ENCODE measurements around the gene CALHM4.

Gene CALHM4

GRCh38 chr6:116531675-116532570 is 21.6 kb upstream of the CALHM4 start:
- Histone ChIP-seq H3K4me2 (ENCODE audit: low read length) (no peak overlapping the region), H4K5ac (ENCODE audit: low read length) (no peak overlapping the region), H3K4ac (ENCODE audit: low read depth, low read length) (peak overlapping the region; percentile 68), H3K27ac (ENCODE audit: low read depth, low read length) (no peak overlapping the region), H3K27me3 (ENCODE audit: insufficient read depth, low read length, poor library complexity) (no peaks in the 10 kb centered on the region), H3K56ac (ENCODE audit: low read length) (no peak overlapping the region), H3K79me1 (ENCODE audit: low read length) (no peaks in the 10 kb centered on the region), H3K36me3 (ENCODE audit: control insufficient read depth, insufficient read depth, low read length) (no peaks in the 10 kb centered on the region), H2BK5ac (ENCODE audit: low read length) (no peak overlapping the region), H2AK5ac (ENCODE audit: low read length) (no peak overlapping the region), H3K79me2 (ENCODE audit: control insufficient read depth, insufficient read depth, low read length) (no peaks in the 10 kb centered on the region), H3K4me1 (ENCODE audit: control insufficient read depth, low read depth, low read length) (peaks cover 8% of the 10 kb centered on the region), H2BK15ac (replicated peaks; ENCODE audit: low read depth) (no peak overlapping the region), H3K4me3 (ENCODE audit: low read length) (no peak overlapping the region), H3K23ac (ENCODE audit: low read length) (no peak overlapping the region), H2BK120ac (ENCODE audit: low read depth, low read length) (no peak overlapping the region), H3K9ac (ENCODE audit: low read length) (no peak overlapping the region), H3K18ac (ENCODE audit: low read length) (no peak overlapping the region), H4K8ac (ENCODE audit: low read depth, low read length) (no peak overlapping the region)
- peak; percentile 88 for DNase-seq
- no CpG with 5 or more reads among the region's 12 CpGs for WGBS (ENCODE audit: extremely low coverage, insufficient coverage, low lambda C conversion rate)

- H3K9ac ChIP-seq (ENCODE audit: low read length): peak overlapping the region; percentile 7
- H3K18ac ChIP-seq (ENCODE audit: low read length): no peak overlapping the region
- peak overlapping the region; percentile 30 for H3K27ac ChIP-seq (ENCODE audit: low read depth, low read length)
- H3K79me2 ChIP-seq (ENCODE audit: control insufficient read depth, insufficient read depth, low read length): no peaks in the 10 kb centered on the region
- no peak overlapping the region for H2BK120ac ChIP-seq (ENCODE audit: low read depth, low read length)
- WGBS (ENCODE audit: extremely low coverage, insufficient coverage, low lambda C conversion rate): 100% methylated on average over 1 of the region's 9 CpGs
- no peaks in the 10 kb centered on the region for H3K79me1 ChIP-seq (ENCODE audit: low read length)
- peak overlapping the region; percentile 48 for H3K23ac ChIP-seq (ENCODE audit: low read length)
- DNase-seq: peak; percentile 81
- no peak overlapping the region for H2BK5ac ChIP-seq (ENCODE audit: low read length)
- H3K4me2 ChIP-seq (ENCODE audit: low read length): no peak overlapping the region
- peaks cover 8% of the 10 kb centered on the region for H3K4me1 ChIP-seq (ENCODE audit: control insufficient read depth, low read depth, low read length)
- H3K4me3 ChIP-seq (ENCODE audit: low read length): no peak overlapping the region
- no peak overlapping the region for H2BK15ac ChIP-seq (replicated peaks; ENCODE audit: low read depth)
- no peak overlapping the region for H4K8ac ChIP-seq (ENCODE audit: low read depth, low read length)
- peak overlapping the region; percentile 66 for H3K56ac ChIP-seq (ENCODE audit: low read length)
- no peaks in the 10 kb centered on the region for H3K27me3 ChIP-seq (ENCODE audit: insufficient read depth, low read length, poor library complexity)
- no peak overlapping the region for H3K4ac ChIP-seq (ENCODE audit: low read depth, low read length)
- no peaks in the 10 kb centered on the region for H3K36me3 ChIP-seq (ENCODE audit: control insufficient read depth, insufficient read depth, low read length)
- H2AK5ac ChIP-seq (ENCODE audit: low read length): no peak overlapping the region
- H4K5ac ChIP-seq (ENCODE audit: low read length): no peak overlapping the region
Observed at GRCh38 chr6:116533233-116533957, 20.2 kb upstream of the CALHM4 start.

GRCh38 chr6:116535109-116535508 is 18.4 kb upstream of the CALHM4 start:
- H3K4me3 ChIP-seq (ENCODE audit: low read length): no peak overlapping the region
- H4K8ac ChIP-seq (ENCODE audit: low read depth, low read length): no peak overlapping the region
- no peak overlapping the region for H3K56ac ChIP-seq (ENCODE audit: low read length)
- H2BK120ac ChIP-seq (ENCODE audit: low read depth, low read length): no peak overlapping the region
- H2BK15ac ChIP-seq (replicated peaks; ENCODE audit: low read depth): no peak overlapping the region
- H3K18ac ChIP-seq (ENCODE audit: low read length): no peak overlapping the region
- no peak overlapping the region for H4K5ac ChIP-seq (ENCODE audit: low read length)
- H3K27ac ChIP-seq (ENCODE audit: low read depth, low read length): no peak overlapping the region
- H2BK5ac ChIP-seq (ENCODE audit: low read length): no peak overlapping the region
- H3K4ac ChIP-seq (ENCODE audit: low read depth, low read length): no peak overlapping the region
- no peak overlapping the region for H2AK5ac ChIP-seq (ENCODE audit: low read length)
- no peaks in the 10 kb centered on the region for H3K27me3 ChIP-seq (ENCODE audit: insufficient read depth, low read length, poor library complexity)
- no peak overlapping the region for H3K9ac ChIP-seq (ENCODE audit: low read length)
- H3K36me3 ChIP-seq (ENCODE audit: control insufficient read depth, insufficient read depth, low read length): no peaks in the 10 kb centered on the region
- no peak for DNase-seq
- no peak overlapping the region for H3K4me2 ChIP-seq (ENCODE audit: low read length)
- no peaks in the 10 kb centered on the region for H3K79me2 ChIP-seq (ENCODE audit: control insufficient read depth, insufficient read depth, low read length)
- no peaks in the 10 kb centered on the region for H3K79me1 ChIP-seq (ENCODE audit: low read length)
- H3K4me1 ChIP-seq (ENCODE audit: control insufficient read depth, low read depth, low read length): peaks cover 3% of the 10 kb centered on the region
- no peak overlapping the region for H3K23ac ChIP-seq (ENCODE audit: low read length)

GRCh38 chr6:116536216-116536621 is 17.3 kb upstream of the CALHM4 start:
- H3K27ac ChIP-seq (ENCODE audit: low read depth, low read length): no peak overlapping the region
- no peaks in the 10 kb centered on the region for H3K79me1 ChIP-seq (ENCODE audit: low read length)
- H3K4me1 ChIP-seq (ENCODE audit: control insufficient read depth, low read depth, low read length): peaks cover 3% of the 10 kb centered on the region
- no peaks in the 10 kb centered on the region for H3K27me3 ChIP-seq (ENCODE audit: insufficient read depth, low read length, poor library complexity)
- no peak overlapping the region for H2BK15ac ChIP-seq (replicated peaks; ENCODE audit: low read depth)
- H3K56ac ChIP-seq (ENCODE audit: low read length): no peak overlapping the region
- no peak overlapping the region for H3K4me2 ChIP-seq (ENCODE audit: low read length)
- WGBS (ENCODE audit: extremely low coverage, insufficient coverage, low lambda C conversion rate): no CpG with 5 or more reads among the region's 4 CpGs
- H3K18ac ChIP-seq (ENCODE audit: low read length): no peak overlapping the region
- H3K36me3 ChIP-seq (ENCODE audit: control insufficient read depth, insufficient read depth, low read length): no peaks in the 10 kb centered on the region
- H3K4me3 ChIP-seq (ENCODE audit: low read length): no peak overlapping the region
- H3K4ac ChIP-seq (ENCODE audit: low read depth, low read length): no peak overlapping the region
- H2AK5ac ChIP-seq (ENCODE audit: low read length): no peak overlapping the region
- no peaks in the 10 kb centered on the region for H3K79me2 ChIP-seq (ENCODE audit: control insufficient read depth, insufficient read depth, low read length)
- no peak overlapping the region for H2BK120ac ChIP-seq (ENCODE audit: low read depth, low read length)
- no peak overlapping the region for H4K8ac ChIP-seq (ENCODE audit: low read depth, low read length)
- H4K5ac ChIP-seq (ENCODE audit: low read length): no peak overlapping the region
- no peak overlapping the region for H3K9ac ChIP-seq (ENCODE audit: low read length)
- no peak overlapping the region for H2BK5ac ChIP-seq (ENCODE audit: low read length)
- H3K23ac ChIP-seq (ENCODE audit: low read length): no peak overlapping the region
- DNase-seq: peak; percentile 78

GRCh38 chr6:116542426-116542825 is 11.1 kb upstream of the CALHM4 start:
- H2BK120ac ChIP-seq (ENCODE audit: low read depth, low read length): no peak overlapping the region
- no peak for DNase-seq
- H3K36me3 ChIP-seq (ENCODE audit: control insufficient read depth, insufficient read depth, low read length): no peaks in the 10 kb centered on the region
- no peaks in the 10 kb centered on the region for H3K27me3 ChIP-seq (ENCODE audit: insufficient read depth, low read length, poor library complexity)
- no peaks in the 10 kb centered on the region for H3K79me1 ChIP-seq (ENCODE audit: low read length)
- H3K27ac ChIP-seq (ENCODE audit: low read depth, low read length): no peak overlapping the region
- H3K4me1 ChIP-seq (ENCODE audit: control insufficient read depth, low read depth, low read length): no peaks in the 10 kb centered on the region
- no peak overlapping the region for H2BK15ac ChIP-seq (replicated peaks; ENCODE audit: low read depth)
- no peak overlapping the region for H4K8ac ChIP-seq (ENCODE audit: low read depth, low read length)
- no peak overlapping the region for H3K9ac ChIP-seq (ENCODE audit: low read length)
- H3K56ac ChIP-seq (ENCODE audit: low read length): no peak overlapping the region
- no peak overlapping the region for H3K4ac ChIP-seq (ENCODE audit: low read depth, low read length)
- no peak overlapping the region for H3K4me2 ChIP-seq (ENCODE audit: low read length)
- H2BK5ac ChIP-seq (ENCODE audit: low read length): no peak overlapping the region
- H3K4me3 ChIP-seq (ENCODE audit: low read length): no peak overlapping the region
- H4K5ac ChIP-seq (ENCODE audit: low read length): no peak overlapping the region
- no peak overlapping the region for H2AK5ac ChIP-seq (ENCODE audit: low read length)
- H3K23ac ChIP-seq (ENCODE audit: low read length): no peak overlapping the region
- H3K18ac ChIP-seq (ENCODE audit: low read length): no peak overlapping the region
- H3K79me2 ChIP-seq (ENCODE audit: control insufficient read depth, insufficient read depth, low read length): no peaks in the 10 kb centered on the region

Measured in mesendoderm (in vitro differentiated cells).